Measurements from ENCODE around the gene LAX1.
A peak's percentile ranks its signal among the peaks of the same experiment; 100 is the strongest.
"Not testable (repeated sequence)": the region's sequence is repeated elsewhere in the genome, so short reads cannot be mapped to it uniquely, and the experiment has no call there.

LAX1 gene

GRCh38 chr1:203768256-203768655, 3.3 kb downstream of the LAX1 start:
- no peak for DNase-seq (ENCODE audit: low read depth)

GRCh38 chr1:203769505-203770343, 4.7 kb downstream of the LAX1 start:
- no peak for DNase-seq (ENCODE audit: low read depth)

- DNase-seq (ENCODE audit: low read depth) = no peak
Observed at GRCh38 chr1:203771901-203772301, 6.9 kb downstream of the LAX1 start.

DNA sequence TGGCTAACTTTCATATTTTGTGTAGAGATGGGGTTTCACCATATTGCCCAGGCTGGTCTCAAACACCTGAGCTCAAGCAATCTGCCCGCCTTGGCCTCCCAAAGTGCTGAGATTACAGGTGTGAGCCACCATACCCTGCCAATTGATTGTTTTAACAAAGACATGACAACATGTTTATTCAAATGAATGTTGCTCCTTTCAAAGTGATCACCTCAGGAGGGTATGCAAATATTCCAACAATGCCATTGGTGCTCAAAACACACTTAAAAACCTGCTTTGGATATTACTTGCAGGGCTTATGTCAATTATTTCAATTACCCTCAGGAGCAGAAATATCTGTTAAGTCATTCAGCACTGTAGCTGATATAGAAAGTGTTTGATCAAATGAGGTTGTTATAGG, 7.9 kb downstream of the LAX1 start:
- DNase-seq (ENCODE audit: low read depth) = no peak

DNA sequence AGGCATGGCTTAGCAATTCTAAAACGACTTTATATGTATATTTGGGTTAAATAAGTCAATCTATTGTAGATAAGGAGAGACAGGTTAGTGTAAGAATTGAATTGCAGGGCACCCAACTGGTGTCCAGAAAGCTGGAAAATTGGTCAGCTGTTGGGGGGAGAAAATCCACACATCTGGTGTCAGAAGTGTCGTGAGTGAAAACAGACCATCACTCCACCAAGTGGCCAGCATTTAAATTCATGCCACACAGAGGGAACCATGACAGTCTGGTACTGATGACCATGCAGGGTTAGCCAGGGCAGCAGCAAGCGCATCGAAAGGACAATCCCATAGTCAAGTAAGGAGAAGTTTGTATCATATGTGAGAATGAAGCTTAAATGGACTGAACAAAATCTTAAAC, 11.7 kb downstream of the LAX1 start:
- DNase-seq (ENCODE audit: low read depth) = no peak

GRCh38 chr1:203777596-203777995, 12.6 kb downstream of the LAX1 start:
- DNase-seq (ENCODE audit: low read depth) = no peak

DNA sequence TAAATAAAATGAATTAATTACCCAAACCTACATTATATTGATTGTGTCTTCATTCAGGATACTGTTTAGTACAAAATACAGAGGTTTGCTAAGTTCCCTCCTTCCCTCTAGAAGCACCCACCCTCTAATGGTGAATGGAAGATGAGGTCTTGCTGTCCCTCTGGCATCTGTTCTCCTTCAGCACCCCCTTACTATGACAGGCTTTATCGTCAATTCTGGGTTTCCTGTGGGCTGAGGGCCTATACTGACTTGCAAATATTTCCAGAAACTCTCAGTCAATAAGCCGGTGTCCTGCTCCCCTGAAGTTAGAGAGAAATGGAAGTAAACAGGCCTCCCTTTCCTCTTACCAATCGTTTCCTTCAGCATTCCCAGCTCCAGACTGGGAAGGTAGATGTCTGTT, 13.2 kb downstream of the LAX1 start:
- no peak for DNase-seq (ENCODE audit: low read depth)

- DNase-seq (ENCODE audit: low read depth) = no peak
Observed at GRCh38 chr1:203778789-203779188, 13.8 kb downstream of the LAX1 start.

DNA sequence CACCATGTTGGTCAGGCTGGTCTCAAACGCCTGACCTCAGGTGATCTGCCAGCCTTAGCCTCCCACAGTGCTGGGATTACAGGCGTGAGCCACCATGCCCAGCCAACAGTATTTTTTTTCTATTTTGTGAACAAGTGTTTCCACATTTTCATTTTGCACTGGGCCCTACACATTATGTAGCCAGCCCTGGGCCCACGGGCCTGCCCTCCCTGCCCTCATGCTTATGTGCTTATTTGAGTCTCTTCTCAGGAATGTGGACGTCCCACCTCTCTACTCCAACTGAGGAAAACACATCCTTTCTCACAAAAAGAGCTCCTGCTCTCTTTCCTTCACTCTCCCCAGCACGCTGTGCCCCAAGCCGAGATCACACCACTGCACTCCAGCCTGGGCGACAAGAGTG, 17.0 kb downstream of the LAX1 start:
- DNase-seq (ENCODE audit: low read depth) = no peak

DNA sequence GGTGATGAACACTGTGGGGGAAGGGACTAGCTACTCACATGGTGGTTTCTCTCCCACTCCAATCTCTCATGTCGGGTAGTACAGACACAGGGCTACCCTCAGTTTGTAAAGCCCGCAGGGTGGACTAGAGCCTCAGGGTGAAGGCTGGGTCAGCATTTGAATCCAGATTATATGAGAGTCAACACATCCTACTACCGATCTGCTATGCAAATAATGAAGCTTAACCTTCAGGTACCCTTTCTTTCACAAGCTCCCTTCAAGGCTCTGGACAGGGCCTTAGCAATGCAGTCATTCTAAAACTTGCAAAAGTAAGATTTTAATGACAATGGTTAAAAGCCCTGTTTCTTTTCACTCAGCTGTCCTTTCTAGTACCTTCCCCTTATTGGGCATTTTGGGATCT, 25.0 kb downstream of the LAX1 start:
- no peak for DNase-seq (ENCODE audit: low read depth)

DNA sequence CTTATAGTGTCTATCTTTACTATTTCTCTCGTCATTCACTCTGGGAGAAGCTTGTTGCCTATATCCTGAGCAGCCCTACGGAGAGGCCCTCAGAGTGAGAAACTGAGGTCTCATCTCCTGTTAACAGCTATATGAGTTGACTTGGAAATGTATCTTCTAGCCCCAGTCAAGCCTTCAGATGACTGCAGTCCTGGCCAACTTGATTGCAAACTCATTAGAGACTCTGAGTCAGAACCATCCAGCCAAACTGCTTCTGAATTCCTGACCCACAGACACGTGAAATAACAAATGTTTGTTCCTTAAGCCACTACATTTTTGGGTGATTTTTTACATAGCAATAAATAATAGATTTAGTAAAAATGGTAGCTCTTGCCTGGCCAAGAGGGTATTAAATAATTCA, 26.5 kb downstream of the LAX1 start:
- DNase-seq (ENCODE audit: low read depth) = no peak

DNA sequence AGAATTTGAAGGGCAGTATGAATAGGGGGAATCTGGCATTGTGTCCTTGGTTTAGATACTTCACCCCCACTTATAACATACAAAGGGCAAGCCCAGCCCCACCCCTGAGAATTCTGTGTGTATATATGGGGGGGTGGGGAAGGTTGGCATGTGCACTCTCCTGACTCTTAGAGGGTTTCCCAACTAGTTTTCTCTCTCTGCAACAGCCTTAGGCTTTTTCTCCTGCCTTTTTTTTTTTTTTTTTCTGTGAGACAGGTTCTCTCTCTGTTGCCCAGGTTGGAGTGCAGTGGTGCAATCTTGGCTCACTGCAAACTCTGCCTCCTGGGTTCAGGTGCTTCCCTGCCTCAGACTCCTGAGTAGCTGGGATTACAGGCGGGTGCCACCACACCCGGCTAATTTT, 27.5 kb downstream of the LAX1 start:
- no peak for DNase-seq (ENCODE audit: low read depth)

- DNase-seq (ENCODE audit: low read depth) = not testable (repeated sequence)
Observed at GRCh38 chr1:203793561-203793960, 28.6 kb downstream of the LAX1 start.

GRCh38 chr1:203794764-203795440, 29.9 kb downstream of the LAX1 start:
- no peak for DNase-seq (ENCODE audit: low read depth)

DNA sequence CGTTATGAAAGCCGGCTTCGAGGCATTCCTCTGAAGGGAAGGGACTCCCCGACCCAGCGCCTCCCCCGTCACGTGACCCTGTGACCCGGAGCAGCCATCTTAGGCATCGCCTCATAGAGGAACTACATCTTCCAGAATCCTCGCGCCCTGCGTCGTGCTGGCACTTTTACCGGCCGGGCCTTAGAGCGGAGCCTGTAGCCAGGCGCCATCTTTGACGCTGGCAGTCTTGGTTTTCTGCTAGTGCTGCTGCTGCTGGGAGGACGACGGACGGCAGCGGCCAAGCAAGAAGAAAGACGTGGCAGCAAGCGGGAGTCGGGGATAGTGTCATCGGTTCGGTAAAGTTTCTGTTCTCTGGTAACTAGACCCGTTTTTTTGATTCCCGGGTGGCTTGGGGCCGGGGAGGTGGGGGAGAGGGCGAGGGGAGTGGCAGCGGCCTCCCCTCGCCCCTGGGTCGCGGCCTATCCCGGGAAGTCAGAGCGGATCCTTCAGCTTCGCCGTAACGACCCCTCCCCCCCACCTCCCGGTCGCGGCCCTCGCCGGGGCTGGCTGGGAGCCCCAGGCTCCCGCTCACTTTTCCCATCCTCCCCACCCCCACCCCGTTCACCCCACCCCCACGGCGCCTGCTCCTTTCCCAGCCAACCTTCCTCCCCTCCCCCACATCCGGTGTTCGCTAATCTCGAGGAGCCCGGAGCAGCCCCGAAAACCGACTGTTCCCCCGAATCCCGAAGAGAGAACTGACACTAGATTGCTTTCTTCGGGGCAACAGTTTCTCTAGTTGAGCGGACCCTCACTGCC, 30.7 kb downstream of the LAX1 start, which contains the start of the genes ZBED6 and ZC3H11A:
Gene ZBED6 (plus strand): TSS at position 183 of the 795 bp plus-strand sequence. CDS start 1,900 bp downstream, outside the sequence.
Gene ZC3H11A (plus strand): TSS at position 183 of the 795 bp plus-strand sequence. CDS start 21,448 bp downstream, outside the sequence.
- DNase-seq (ENCODE audit: low read depth) = peak; percentile 97

DNA sequence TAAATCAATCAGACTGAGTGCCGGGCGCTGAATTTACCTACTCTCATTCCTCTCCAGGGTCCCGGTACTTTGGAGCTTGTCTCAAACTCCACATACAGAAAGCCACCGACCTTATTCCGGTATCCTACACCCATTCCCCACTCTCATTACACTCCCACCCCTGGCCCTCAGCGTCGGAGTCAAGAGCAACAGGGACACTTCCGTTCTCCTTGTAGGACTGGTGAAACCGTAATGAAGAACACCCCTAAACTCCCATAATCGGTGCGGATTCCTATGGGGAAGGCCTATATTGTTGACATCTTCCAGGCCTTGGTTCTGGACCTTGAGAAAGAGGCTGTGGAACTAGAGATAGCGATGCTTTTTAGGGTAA, 31.2 kb downstream of the LAX1 start:
- peak; percentile 4 for DNase-seq (ENCODE audit: low read depth)

DNA sequence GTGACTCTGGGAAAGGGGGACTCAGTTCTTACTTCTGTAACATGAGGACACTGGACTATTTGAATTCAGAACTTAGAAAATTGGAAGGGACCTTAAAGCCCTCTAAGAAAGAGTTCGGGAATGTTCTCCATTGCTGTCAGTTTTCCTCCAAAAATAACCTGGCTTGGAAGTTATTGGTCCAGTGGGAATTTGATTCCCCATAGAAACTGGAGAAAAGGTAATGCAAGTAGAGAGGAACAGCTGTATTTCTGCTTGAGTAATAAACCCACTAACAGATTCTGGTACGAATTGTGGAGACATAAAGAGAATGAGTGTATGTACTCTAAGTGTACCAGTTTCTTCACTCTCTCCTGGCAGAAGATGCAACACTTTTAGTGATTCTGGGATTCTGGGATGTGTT, 32.2 kb downstream of the LAX1 start:
- DNase-seq (ENCODE audit: low read depth) = no peak

- DNase-seq (ENCODE audit: low read depth) = no peak
Observed at GRCh38 chr1:203797948-203798655, 33.1 kb downstream of the LAX1 start.

GRCh38 chr1:203799157-203799556, 34.2 kb downstream of the LAX1 start:
- DNase-seq (ENCODE audit: low read depth) = no peak

DNA sequence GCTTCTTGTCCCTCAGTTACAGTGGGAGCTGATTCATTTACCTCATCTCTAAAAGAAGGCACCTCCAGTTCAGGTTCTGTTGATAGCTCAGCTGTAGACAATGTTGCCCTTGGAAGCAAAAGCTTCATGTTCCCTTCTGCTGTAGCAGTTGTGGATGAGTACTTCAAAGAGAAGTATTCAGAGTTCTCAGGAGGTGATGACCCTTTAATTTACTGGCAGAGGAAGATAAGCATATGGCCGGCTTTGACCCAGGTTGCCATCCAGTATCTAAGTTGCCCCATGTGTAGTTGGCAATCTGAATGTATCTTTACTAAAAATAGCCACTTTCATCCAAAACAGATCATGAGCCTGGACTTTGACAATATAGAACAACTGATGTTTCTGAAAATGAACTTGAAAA, 35.0 kb downstream of the LAX1 start:
- DNase-seq (ENCODE audit: low read depth) = no peak

GRCh38 chr1:203805689-203806088, 40.7 kb downstream of the LAX1 start:
- DNase-seq (ENCODE audit: low read depth) = no peak

DNA sequence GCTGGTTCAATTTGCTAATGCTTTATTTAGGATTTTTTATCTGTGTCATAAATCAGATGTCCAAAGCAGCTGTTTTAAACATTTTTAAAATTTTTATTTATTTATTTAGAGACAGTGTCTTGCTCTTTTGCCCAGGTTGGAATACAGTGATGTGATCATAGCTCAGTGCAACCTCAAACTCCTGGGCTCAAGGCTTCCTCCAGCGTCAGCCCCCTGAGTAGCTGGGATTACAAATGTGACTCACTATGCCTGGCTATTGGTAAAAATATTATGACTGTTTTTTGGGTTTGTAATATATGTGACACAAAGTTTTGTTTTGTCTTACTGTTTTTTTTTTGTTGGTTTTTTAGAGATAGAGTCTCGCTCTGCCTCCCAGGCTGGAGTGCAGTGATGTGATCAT, 42.2 kb downstream of the LAX1 start:
- DNase-seq (ENCODE audit: low read depth) = no peak

Measured in stimulated activated CD8-positive, alpha-beta memory T cell treated with anti-CD3 and anti-CD28 coated beads, Interleukin-4, amount 100 ng/mL, for 24 hours (primary cell).